HG03469 (cell line): ENCODE results near the gene RPS13.
"Not testable (repeated sequence)": the region's sequence is repeated elsewhere in the genome, so short reads cannot be mapped to it uniquely, and the experiment has no call there.

Experiments
- ATAC-seq: cut with Tn5 transposase; IDR thresholded peaks from one replicate; pipeline ENCODE4 v1.9.1; 2021; ENCODE audit warnings: mild to moderate bottlenecking, moderate library complexity, moderate number of reproducible peaks; ENCODE audit not compliant: unreplicated experiment

The RPS13 gene

GRCh38 chr11:17036666-17037658, 40.5 kb downstream of the RPS13 start:
- no peak for ATAC-seq

GRCh38 chr11:17034027-17034426, 43.4 kb downstream of the RPS13 start:
- not testable (repeated sequence) for ATAC-seq

- no peak for ATAC-seq
Measured at GRCh38 chr11:17026487-17027082, 50.9 kb downstream of the RPS13 start.

- ATAC-seq, result no peak
Measured at GRCh38 chr11:17024924-17025323, 52.5 kb downstream of the RPS13 start.
